A549 (cell line): ENCODE data around the gene NPNT.

Source experiments
- CBX8 ChIP-seq: fragments of 200-600 bp; sonication (generic); IDR thresholded peaks from 2 replicates; pipeline ENCODE4 v1.6.1; 2016
- CEBPB ChIP-seq, 2 experiments: fragments of >200 bp in 1 of 2; sonication (Bioruptor Twin) in 1 of 2; formaldehyde crosslinking in 1 of 2; IDR thresholded peaks; 2 replicates each; pipeline ENCODE4 v1.6.1; 2012 to 2016
- CTCF ChIP-seq: fragments of >200 bp; sonication (Bioruptor Twin); formaldehyde crosslinking; IDR thresholded peaks from 3 replicates; pipeline ENCODE4 v1.5.1; 2016
- KDM1A ChIP-seq: fragments of 200-600 bp; sonication (generic); IDR thresholded peaks from 2 replicates; pipeline ENCODE4 v1.6.1; 2016; ENCODE audit warnings: low read depth, mild to moderate bottlenecking
- KDM5A ChIP-seq: fragments of 200-600 bp; sonication (generic); IDR thresholded peaks from 2 replicates; pipeline ENCODE4 v1.6.1; 2016; ENCODE audit warnings: antibody characterized with exemption, mild to moderate bottlenecking
- MAX ChIP-seq: IDR thresholded peaks from 2 replicates; pipeline ENCODE4 v1.6.1; 2012
- POLR2A ChIP-seq: IDR thresholded peaks from 2 replicates; pipeline ENCODE4 v1.6.1; 2012; ENCODE audit warnings: mild to moderate bottlenecking, low read length
- POLR2AphosphoS2 ChIP-seq: conservative IDR thresholded peaks from 2 replicates; pipeline ENCODE4 v1.6.1; 2012; ENCODE audit warnings: low read length, improper control_type of control experiment, inconsistent platforms
- RAD21 ChIP-seq, 2 experiments: fragments of >200 bp in 1 of 2; sonication (Bioruptor Twin) in 1 of 2; formaldehyde crosslinking in 1 of 2; IDR thresholded peaks in 1 of 2; conservative IDR thresholded peaks in 1 of 2; 2 replicates in 1 of 2; 3 replicates in 1 of 2; pipeline ENCODE4 v1.6.1; 2012 to 2018; ENCODE audit warnings: inconsistent platforms in 1 of 2
- RFX5 ChIP-seq: fragments of 450-650 bp; IDR thresholded peaks from 2 replicates; pipeline ENCODE4 v1.7.1; 2014; ENCODE audit warnings: antibody characterized with exemption, mild to moderate bottlenecking, moderate library complexity
- SMC3 ChIP-seq: fragments of >200 bp; sonication (Bioruptor Twin); formaldehyde crosslinking; IDR thresholded peaks from 3 replicates; pipeline ENCODE4 v1.6.1; 2018; ENCODE audit warnings: inconsistent platforms
- ZC3H11A ChIP-seq: fragments of 450-650 bp; IDR thresholded peaks from 2 replicates; pipeline ENCODE4 v1.6.1; 2014; ENCODE audit warnings: antibody characterized with exemption, mild to moderate bottlenecking
- ZNF302 ChIP-seq: fragments of 250-450 bp; sonication (Bioruptor Pico); IDR thresholded peaks from 2 replicates; pipeline ENCODE4 v1.9.0; 2021; ENCODE audit warnings: inconsistent platforms, mild to moderate bottlenecking, moderate library complexity

- TF ChIP-seq RFX5: no peak
- TF ChIP-seq KDM1A: no peak
- TF ChIP-seq CBX8: no peak
- no peak for TF ChIP-seq MAX
- TF ChIP-seq CTCF: no peak
- no peak for TF ChIP-seq POLR2A
- no peak for TF ChIP-seq RAD21 (conservative IDR thresholded peaks at IDR 0.05 in 1 of 2, IDR thresholded peaks at IDR 0.05 in 1 of 2)
- no peak for TF ChIP-seq SMC3
- TF ChIP-seq ZC3H11A: no peak
- no peak for TF ChIP-seq ZNF302
- TF ChIP-seq CEBPB (IDR thresholded peaks at IDR 0.05): no peak
- no peak for TF ChIP-seq POLR2AphosphoS2
- no peak for TF ChIP-seq KDM5A
Measured at GRCh38 chr4:106017975-106018374, 122.7 kb downstream of the NPNT start.
